H7 (cell line): ENCODE measurements around the gene DPT. TPM values are rescaled to one million over a fixed set of nuclear protein-coding genes. Genes with fewer than 3 reads are reported as not detected.
"Not testable (repeated sequence)": the region's sequence is repeated elsewhere in the genome, so short reads cannot be mapped to it uniquely, and the experiment has no call there.

Experiments
- DNase-seq: peaks from one replicate; pipeline ENCODE4 v3.0.0; 2012
- H3K27me3 ChIP-seq: 2 replicates; pipeline ENCODE4 v1.6.0; 2011; ENCODE audit warnings: mild to moderate bottlenecking, low read length; ENCODE audit not compliant: control insufficient read depth, insufficient read depth
- H3K36me3 ChIP-seq: replicated peaks from 2 replicates; pipeline ENCODE4 v1.5.1; 2011; ENCODE audit warnings: low read length; ENCODE audit not compliant: control insufficient read depth, insufficient read depth
- H3K4me3 ChIP-seq: 2 replicates; pipeline ENCODE4 v1.5.1; 2011; ENCODE audit warnings: low read depth, mild to moderate bottlenecking, control low read depth, low read length, moderate library complexity; ENCODE audit not compliant: insufficient read depth
- total RNA-seq: library from RNA; depleted of rRNA; stranded (reverse); fragments of >200 nt; shearing (Covaris generic); gene quantifications from 2 replicates; pipeline ENCODE4 v1.2.3, GENCODE V29; 2014; rRNA removed

DPT gene
- total RNA-seq = not detected in 2 replicates

DNA sequence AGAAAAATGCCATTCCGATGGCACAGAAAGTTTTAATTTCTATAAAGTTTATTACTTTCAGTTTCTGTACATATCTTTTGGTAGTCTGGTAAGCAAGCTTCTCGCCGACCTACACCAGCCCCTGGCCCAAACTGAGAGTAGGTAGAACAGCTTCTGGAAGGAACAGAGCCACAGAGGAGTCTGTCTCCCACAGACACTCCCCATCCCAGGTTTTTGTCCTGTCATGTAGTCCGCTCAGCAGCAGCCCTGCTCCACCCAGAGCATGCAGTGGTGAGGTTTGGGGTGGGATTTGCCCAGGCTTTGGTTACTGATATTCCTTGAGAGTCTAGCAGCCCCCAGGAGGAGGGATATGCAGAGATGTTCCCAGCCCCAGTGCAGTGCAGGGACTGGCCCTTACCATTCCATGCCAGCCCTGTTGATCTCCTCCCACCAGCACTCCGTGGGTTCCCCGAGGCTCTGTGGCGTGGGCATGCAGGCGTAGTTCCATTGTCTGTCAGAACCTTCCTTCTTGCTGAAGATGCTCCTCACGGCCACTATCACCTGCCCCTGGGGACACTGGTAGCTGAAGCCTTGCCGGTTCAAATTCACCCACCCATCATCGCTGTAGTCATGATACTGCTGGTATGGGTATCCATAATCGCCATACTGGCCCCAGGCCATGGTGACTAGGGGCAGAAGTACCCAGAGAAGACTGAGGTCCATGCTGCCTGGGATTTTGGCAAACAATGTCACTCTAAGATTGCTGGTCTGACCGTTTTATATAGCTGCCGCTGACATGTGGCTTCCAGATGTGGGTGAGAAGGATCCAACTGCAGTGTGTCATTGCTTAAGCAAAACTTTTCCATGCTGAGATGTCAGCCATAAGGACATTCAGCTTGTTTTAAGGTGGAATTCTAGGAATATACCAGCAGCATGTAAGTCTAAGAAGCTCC, at the start of gene DPT:
TSS of gene DPT (minus strand) at position 734 of the 932 bp plus-strand sequence. CDS start at position 702, 32 bp downstream.
- DNase-seq = no peak
- H3K27me3 ChIP-seq = no peaks in the 10 kb centered on the region

DNA sequence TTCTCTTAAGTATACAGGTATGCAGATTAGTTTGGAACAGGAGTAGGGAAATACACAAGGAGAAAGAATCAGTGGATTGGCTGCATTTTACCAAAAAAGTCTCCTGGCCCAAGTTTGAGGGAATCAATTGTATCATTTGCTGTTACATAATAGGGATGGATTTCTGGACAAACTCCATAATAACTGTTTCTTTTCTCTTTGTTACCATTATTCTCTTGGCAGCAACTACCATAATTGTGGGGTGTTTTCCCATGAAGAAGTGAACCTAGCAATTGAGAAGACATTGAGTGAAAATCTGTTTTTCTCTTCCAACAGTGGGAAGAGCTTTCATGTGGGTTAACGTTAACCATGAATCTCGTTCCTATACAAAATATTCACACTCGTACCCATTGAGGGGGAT, 46.4 kb upstream of the DPT start:
- H3K4me3 ChIP-seq = no peak overlapping the region
- DNase-seq = no peak
- H3K27me3 ChIP-seq = no peaks in the 10 kb centered on the region
- no peaks in the 10 kb centered on the region for H3K36me3 ChIP-seq

More for the DNA sequence above, at the start of gene DPT:
- no peaks in the 10 kb centered on the region for H3K36me3 ChIP-seq
- H3K4me3 ChIP-seq = no peak within 1 kb of the TSS

DNA sequence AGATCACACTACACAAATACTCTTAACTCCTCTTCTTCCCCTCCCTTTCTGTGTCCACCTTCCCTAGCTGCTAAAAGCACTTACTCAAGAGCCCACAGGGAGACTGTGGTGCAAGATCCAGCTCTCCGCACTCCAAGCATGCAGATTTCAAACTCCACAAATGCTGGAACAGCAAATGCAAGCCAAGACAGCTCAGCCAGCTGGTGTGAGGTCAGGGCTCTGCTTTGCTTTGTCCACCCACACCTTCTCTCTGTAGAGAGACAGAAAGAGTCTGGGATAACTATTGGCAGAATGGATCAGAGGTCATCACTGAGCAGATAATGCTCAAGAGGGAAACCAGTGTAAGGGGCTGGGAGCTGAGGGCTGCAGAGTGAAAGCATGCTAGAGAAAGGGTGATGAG, 45.2 kb upstream of the DPT start:
- Histone ChIP-seq H3K36me3 (no peaks in the 10 kb centered on the region), H3K27me3 (no peaks in the 10 kb centered on the region), H3K4me3 (no peak overlapping the region)
- no peak for DNase-seq

DNA sequence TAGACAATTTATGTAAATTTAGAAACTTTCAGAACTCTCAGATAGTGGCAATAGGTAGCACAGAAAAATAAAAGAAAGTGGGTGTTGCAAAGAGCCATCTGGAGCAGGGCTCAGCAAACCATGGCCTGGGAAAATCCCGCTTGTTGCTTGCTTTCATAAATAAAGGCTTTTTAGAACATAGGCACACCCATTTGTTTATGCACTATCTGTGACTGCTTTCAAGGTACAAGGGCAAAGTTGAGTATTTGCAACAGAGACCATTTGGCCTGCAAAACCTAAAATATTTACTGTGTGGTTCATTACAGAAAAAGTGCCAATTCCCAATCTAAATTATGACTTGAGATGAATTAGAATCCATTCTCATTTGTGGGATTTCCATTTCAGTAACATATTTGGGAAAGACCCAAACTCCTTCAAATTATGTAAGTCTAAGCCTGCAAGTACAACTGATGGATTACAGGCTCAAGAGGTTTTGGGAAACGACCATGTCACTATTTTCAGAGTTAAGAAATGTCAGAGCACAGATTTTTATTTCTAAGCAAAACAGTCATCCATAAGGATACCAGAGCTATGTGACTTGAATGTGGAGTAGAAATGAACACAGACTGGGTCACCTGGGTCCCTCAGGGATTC, 43.5 kb upstream of the DPT start:
- DNase-seq = no peak
- no peak overlapping the region for H3K4me3 ChIP-seq
- H3K27me3 ChIP-seq = no peaks in the 10 kb centered on the region
- no peaks in the 10 kb centered on the region for H3K36me3 ChIP-seq

DNA sequence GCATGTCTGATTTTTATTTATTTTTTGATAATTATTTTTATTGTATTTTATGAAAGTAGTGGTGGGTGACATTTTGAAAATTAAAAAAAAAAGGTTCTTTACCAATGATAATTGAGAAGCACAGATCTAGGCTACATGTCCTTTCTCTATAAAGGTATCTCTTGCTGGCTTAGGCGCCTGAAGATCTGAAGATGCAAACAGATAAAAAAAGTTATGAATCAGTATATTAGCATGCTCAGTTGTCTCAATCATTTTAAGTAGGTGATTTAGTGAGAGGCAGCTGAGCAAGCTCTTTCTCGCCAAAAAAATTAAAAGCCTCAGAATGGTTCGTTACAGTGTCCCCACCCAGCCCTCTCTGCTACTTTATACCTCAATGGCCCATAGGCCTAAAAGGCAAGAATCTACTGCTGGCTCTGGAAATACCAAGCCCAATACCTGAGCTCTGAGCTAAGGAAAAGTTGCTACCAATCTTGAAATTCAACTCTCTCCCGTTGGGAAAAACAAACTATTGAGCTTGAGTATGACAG, 42.2 kb upstream of the DPT start:
- H3K4me3 ChIP-seq = no peak overlapping the region
- H3K36me3 ChIP-seq = no peaks in the 10 kb centered on the region
- no peaks in the 10 kb centered on the region for H3K27me3 ChIP-seq
- DNase-seq = no peak

DNA sequence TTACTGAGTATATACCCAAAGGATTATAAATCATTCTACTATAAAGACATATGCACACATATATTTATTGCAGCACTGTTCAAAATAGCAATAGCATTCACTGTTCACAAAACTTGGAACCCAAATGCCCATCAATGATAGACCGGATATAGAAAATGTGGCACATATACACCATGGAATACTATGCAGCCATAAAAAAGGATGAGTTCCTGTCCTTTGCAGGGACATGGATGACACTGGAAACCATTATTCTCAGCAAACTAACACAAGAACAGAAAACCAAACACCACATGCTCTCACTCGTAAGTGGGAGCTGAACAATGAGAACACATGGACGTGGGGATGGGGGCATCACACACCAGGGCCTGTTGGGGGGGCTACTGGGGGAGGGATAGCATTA, 40.9 kb upstream of the DPT start:
- H3K4me3 ChIP-seq, H3K27me3 ChIP-seq, DNase-seq, H3K36me3 ChIP-seq: not testable (repeated sequence)

DNA sequence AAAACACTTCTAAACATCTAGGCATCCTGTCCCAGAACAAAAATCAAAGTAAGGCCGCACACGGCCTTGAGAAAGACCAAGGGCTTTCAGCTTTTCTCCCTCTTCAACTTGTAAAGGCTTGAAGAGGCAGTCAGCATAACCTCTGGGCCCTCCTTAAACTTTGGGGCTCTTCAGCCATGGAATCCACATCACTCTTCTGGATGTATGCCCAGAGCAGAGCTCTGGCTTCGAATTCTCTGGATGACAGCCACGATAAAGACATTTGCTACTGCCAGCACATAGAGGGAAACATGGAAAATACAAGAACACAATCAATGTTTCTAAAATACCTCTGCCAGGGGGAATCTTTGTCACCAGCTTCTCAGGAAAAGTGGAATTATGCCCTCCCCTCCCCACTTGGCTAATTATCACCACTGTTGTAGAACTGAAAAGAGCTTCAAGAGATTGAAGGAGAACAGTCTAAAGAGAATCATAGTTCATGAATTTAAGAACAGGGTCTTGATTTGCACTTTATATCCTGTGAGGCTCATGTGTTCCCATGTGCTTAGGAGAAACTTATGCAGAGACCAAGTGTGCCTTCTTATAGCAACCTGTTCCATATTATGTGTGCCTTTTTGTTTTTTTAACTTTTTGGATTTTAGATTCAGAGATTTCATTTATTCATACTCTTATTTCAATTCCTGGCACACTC, 39.0 kb upstream of the DPT start:
- Histone ChIP-seq H3K4me3 (no peak overlapping the region), H3K36me3 (no peaks in the 10 kb centered on the region), H3K27me3 (no peaks in the 10 kb centered on the region)
- no peak for DNase-seq

DNA sequence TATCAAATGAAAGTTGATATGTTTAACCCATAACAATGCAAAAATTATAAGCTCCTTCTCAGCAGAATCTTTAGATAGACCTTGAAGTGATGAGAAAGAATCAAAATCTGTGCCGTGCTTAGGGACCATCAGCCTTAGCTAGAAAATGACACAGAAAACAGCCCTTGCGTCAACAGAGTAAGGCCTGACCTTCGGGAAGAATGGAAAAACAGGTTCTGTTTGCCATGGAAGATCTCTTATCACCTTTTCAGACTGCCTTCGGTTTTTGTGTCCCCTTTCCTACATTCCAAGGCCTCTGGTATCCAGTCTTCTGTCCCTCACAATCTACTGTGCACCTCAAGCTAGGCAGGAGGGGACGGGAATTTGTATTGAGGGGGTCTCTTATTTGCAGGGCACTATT, 37.6 kb upstream of the DPT start:
- H3K36me3 ChIP-seq = no peaks in the 10 kb centered on the region
- DNase-seq = no peak
- no peaks in the 10 kb centered on the region for H3K27me3 ChIP-seq
- H3K4me3 ChIP-seq = no peak overlapping the region

DNA sequence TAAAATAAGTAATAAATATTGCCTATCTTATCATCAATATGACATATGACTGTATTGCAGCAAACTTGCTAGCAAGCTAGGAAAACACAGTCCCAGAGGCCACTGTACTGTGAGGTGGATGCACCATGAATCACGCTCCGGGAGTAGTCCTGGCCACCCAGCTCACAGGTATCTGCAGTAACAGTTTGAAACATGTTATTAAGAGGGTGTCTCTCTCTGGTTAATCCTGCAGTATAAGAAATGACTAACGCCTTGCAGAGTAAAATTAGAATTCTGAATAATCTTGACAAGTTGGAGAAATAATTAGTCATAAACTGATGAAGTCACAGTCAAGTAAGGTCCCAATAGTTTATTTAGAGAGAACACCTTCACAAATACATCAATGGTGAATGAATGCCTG, 34.0 kb upstream of the DPT start:
- Histone ChIP-seq H3K27me3 (no peaks in the 10 kb centered on the region), H3K36me3 (no peaks in the 10 kb centered on the region), H3K4me3 (no peak overlapping the region)
- DNase-seq = no peak

DNA sequence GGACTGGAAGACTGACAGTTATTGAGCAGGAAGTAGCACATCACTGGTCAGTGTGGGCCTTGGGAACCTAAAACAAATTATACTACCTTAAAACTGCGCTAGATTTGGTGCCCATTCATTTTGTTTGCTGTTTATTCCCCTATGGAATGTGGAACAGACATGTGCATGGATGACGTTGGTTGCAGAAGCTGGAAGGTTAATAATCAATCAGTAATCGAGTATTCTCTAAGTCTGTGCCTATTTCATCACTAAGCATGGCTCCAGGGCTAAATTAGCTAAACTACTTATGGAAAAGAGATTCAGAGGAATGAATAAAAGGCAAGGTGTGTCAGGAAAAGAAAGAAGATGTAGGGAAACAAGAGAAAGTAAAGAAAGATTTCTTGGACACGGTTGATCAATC, 33.5 kb upstream of the DPT start:
- no peak overlapping the region for H3K4me3 ChIP-seq
- no peak for DNase-seq
- H3K27me3 ChIP-seq = no peaks in the 10 kb centered on the region
- no peaks in the 10 kb centered on the region for H3K36me3 ChIP-seq

DNA sequence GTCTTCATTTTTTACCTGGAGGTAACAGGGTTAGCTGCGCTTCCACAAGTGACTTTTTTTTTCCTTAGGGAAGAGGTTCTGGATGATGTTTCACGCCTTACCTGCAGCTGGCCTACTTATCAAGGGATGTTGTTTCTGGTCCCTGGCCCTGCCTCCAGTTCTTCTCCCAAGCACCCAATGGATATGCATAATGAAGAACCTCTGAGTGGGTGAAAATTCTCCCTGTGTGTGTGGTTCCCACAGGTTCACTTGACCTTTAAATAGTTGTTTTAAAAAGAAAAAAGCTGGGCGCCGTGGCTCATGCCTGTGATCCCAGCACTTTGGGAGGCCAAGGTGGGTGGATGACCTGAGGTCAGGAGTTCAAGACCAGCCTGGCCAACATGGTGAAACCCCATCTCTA, 31.8 kb upstream of the DPT start:
- H3K36me3 ChIP-seq = no peaks in the 10 kb centered on the region
- DNase-seq = no peak
- no peaks in the 10 kb centered on the region for H3K27me3 ChIP-seq
- no peak overlapping the region for H3K4me3 ChIP-seq

DNA sequence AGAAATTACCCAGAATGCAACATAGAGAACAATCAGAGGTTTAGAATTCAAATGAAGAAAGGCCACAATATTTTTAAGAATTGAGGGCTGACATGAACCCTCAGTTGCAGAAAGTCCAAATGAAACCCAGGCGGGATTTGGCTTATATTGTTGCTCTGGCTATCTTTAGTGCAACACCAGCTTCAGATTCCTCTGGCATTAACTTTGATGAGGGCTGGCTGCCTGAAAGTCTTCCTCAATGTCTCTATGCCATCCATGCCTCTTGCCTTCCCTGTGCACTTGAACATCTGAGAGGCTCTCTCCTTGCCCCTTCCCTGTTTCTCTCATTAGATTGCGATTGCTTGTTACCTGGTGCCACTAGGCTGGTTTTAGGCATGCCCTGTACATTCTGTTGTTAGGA, 31.2 kb upstream of the DPT start:
- DNase-seq = no peak
- Histone ChIP-seq H3K4me3 (no peak overlapping the region), H3K27me3 (no peaks in the 10 kb centered on the region), H3K36me3 (no peaks in the 10 kb centered on the region)

DNA sequence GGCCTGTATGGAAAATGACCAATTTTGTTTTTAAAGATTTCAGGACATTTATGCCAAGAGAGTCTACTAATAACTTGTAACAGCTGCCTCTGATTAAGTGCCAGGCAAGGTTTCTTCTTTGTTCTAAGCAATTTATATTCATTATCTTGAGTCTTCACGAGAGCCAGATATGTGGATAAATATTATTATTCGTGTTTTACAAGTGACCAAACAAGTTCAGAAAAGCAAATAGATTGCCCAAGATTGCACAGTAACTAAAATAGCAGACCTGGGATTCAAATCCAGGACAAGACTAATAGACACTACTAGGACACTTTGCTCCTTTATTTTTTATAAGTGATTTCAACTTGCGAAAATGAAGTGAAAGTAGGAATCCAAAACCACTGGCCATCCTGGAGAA, 30.1 kb upstream of the DPT start:
- Histone ChIP-seq H3K27me3 (no peaks in the 10 kb centered on the region), H3K36me3 (no peaks in the 10 kb centered on the region), H3K4me3 (no peak overlapping the region)
- no peak for DNase-seq

DNA sequence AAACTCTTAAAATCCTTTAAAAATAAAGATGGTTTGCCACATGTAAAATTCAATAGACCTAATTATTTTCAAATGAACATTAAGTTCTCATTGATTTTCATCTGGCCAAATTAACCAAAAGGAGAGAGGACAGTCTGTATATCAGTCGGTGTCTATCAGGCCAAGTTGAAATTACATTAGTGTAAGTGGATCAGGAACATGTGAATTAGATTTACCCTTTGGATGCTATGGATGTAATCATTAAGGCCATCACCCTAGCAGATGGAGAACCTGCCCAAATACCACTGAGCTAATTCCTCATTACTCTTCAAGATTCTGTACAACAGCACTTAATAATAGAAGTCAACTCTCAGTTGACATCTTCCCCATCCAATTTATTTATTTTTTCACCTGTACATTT, 29.5 kb upstream of the DPT start:
- DNase-seq = no peak
- Histone ChIP-seq H3K27me3 (no peaks in the 10 kb centered on the region), H3K36me3 (no peaks in the 10 kb centered on the region), H3K4me3 (no peak overlapping the region)
